ENCODE results near the gene CBFA2T3.

DNA sequence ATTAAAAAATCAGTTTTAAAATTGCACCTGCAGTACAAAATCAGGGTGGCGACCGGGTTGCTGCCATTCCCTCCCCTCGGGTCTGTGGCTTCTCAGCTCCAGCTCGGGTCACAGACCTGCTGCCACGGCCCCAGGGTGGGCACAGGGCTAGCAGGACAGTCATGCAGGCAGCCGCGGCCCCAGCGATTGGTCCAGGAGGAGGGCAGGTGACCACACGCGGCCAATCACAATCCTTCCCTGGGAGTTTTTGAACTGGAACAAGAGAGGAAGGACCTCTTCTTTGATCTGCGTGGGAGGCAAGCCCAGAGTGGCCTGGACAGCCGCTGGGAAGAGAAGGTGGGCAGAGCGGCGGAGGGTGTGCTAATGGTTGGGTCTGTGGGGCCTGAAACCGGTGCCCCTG, 25.5 kb downstream of the CBFA2T3 start:
- TF ChIP-seq KDM5A (IDR thresholded peaks at IDR 0.05; ENCODE audit: borderline replicate concordance, low read length) = no peak
- no peak for TF ChIP-seq BHLHE40 (IDR thresholded peaks at IDR 0.05; ENCODE audit: low read length)
- TF ChIP-seq ZZZ3 (CRISPR knock-in tag; IDR thresholded peaks at IDR 0.05; ENCODE audit: borderline replicate concordance) = no peak
- TF ChIP-seq, protein P1, sequence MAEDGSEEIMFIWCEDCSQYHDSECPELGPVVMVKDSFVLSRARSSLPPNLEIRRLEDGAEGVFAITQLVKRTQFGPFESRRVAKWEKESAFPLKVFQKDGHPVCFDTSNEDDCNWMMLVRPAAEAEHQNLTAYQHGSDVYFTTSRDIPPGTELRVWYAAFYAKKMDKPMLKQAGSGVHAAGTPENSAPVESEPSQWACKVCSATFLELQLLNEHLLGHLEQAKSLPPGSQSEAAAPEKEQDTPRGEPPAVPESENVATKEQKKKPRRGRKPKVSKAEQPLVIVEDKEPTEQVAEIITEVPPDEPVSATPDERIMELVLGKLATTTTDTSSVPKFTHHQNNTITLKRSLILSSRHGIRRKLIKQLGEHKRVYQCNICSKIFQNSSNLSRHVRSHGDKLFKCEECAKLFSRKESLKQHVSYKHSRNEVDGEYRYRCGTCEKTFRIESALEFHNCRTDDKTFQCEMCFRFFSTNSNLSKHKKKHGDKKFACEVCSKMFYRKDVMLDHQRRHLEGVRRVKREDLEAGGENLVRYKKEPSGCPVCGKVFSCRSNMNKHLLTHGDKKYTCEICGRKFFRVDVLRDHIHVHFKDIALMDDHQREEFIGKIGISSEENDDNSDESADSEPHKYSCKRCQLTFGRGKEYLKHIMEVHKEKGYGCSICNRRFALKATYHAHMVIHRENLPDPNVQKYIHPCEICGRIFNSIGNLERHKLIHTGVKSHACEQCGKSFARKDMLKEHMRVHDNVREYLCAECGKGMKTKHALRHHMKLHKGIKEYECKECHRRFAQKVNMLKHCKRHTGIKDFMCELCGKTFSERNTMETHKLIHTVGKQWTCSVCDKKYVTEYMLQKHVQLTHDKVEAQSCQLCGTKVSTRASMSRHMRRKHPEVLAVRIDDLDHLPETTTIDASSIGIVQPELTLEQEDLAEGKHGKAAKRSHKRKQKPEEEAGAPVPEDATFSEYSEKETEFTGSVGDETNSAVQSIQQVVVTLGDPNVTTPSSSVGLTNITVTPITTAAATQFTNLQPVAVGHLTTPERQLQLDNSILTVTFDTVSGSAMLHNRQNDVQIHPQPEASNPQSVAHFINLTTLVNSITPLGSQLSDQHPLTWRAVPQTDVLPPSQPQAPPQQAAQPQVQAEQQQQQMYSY (CRISPR knock-in tag; IDR thresholded peaks at IDR 0.05) = no peak
- TF ChIP-seq, protein P2, sequence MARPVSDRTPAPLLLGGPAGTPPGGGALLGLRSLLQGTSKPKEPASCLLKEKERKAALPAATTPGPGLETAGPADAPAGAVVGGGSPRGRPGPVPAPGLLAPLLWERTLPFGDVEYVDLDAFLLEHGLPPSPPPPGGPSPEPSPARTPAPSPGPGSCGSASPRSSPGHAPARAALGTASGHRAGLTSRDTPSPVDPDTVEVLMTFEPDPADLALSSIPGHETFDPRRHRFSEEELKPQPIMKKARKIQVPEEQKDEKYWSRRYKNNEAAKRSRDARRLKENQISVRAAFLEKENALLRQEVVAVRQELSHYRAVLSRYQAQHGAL (CRISPR knock-in tag; IDR thresholded peaks at IDR 0.05; ENCODE audit: not compliant biosample characterization) = no peak
- TF ChIP-seq ZFP36 (IDR thresholded peaks at IDR 0.05; ENCODE audit: borderline replicate concordance, low read depth, low read length, partially characterized antibody) = no peak
- TF ChIP-seq JUND (CRISPR knock-in tag; IDR thresholded peaks at IDR 0.05) = no peak
- no peak for TF ChIP-seq DNMT3B (CRISPR knock-in tag; conservative IDR thresholded peaks at IDR 0.05)
- TF ChIP-seq, protein P3, sequence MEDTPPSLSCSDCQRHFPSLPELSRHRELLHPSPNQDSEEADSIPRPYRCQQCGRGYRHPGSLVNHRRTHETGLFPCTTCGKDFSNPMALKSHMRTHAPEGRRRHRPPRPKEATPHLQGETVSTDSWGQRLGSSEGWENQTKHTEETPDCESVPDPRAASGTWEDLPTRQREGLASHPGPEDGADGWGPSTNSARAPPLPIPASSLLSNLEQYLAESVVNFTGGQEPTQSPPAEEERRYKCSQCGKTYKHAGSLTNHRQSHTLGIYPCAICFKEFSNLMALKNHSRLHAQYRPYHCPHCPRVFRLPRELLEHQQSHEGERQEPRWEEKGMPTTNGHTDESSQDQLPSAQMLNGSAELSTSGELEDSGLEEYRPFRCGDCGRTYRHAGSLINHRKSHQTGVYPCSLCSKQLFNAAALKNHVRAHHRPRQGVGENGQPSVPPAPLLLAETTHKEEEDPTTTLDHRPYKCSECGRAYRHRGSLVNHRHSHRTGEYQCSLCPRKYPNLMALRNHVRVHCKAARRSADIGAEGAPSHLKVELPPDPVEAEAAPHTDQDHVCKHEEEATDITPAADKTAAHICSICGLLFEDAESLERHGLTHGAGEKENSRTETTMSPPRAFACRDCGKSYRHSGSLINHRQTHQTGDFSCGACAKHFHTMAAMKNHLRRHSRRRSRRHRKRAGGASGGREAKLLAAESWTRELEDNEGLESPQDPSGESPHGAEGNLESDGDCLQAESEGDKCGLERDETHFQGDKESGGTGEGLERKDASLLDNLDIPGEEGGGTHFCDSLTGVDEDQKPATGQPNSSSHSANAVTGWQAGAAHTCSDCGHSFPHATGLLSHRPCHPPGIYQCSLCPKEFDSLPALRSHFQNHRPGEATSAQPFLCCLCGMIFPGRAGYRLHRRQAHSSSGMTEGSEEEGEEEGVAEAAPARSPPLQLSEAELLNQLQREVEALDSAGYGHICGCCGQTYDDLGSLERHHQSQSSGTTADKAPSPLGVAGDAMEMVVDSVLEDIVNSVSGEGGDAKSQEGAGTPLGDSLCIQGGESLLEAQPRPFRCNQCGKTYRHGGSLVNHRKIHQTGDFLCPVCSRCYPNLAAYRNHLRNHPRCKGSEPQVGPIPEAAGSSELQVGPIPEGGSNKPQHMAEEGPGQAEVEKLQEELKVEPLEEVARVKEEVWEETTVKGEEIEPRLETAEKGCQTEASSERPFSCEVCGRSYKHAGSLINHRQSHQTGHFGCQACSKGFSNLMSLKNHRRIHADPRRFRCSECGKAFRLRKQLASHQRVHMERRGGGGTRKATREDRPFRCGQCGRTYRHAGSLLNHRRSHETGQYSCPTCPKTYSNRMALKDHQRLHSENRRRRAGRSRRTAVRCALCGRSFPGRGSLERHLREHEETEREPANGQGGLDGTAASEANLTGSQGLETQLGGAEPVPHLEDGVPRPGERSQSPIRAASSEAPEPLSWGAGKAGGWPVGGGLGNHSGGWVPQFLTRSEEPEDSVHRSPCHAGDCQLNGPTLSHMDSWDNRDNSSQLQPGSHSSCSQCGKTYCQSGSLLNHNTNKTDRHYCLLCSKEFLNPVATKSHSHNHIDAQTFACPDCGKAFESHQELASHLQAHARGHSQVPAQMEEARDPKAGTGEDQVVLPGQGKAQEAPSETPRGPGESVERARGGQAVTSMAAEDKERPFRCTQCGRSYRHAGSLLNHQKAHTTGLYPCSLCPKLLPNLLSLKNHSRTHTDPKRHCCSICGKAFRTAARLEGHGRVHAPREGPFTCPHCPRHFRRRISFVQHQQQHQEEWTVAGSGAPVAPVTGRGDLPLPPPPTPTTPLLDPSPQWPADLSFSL (CRISPR knock-in tag; IDR thresholded peaks at IDR 0.05) = no peak
- TF ChIP-seq, protein P4, sequence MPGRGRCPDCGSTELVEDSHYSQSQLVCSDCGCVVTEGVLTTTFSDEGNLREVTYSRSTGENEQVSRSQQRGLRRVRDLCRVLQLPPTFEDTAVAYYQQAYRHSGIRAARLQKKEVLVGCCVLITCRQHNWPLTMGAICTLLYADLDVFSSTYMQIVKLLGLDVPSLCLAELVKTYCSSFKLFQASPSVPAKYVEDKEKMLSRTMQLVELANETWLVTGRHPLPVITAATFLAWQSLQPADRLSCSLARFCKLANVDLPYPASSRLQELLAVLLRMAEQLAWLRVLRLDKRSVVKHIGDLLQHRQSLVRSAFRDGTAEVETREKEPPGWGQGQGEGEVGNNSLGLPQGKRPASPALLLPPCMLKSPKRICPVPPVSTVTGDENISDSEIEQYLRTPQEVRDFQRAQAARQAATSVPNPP (CRISPR knock-in tag; IDR thresholded peaks at IDR 0.05) = no peak
- TF ChIP-seq CEBPG (CRISPR knock-in tag; IDR thresholded peaks at IDR 0.05) = no peak

Measured in HepG2 (cell line).